ENCODE measurements around the gene CPSF3.

DNA sequence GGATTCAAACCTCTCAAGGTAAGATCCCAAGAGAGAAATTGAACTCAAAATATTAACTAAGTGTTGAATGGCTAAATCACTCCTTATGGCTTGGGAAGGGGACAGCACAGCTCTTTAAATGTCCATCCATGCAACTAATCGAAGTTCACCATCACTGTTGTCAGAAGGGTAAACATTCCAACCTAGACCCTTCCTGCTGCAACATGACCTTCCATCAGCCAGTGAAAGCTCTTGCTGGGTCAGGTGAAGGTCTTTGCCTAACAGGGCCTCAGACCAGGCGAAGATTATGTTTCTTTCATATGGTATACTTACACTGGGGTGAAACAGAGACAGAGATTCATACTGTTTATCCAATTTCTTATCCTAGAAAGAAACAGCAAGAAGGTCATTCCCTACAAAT, 67.3 kb downstream of the CPSF3 start:
- TF ChIP-seq, protein P1, sequence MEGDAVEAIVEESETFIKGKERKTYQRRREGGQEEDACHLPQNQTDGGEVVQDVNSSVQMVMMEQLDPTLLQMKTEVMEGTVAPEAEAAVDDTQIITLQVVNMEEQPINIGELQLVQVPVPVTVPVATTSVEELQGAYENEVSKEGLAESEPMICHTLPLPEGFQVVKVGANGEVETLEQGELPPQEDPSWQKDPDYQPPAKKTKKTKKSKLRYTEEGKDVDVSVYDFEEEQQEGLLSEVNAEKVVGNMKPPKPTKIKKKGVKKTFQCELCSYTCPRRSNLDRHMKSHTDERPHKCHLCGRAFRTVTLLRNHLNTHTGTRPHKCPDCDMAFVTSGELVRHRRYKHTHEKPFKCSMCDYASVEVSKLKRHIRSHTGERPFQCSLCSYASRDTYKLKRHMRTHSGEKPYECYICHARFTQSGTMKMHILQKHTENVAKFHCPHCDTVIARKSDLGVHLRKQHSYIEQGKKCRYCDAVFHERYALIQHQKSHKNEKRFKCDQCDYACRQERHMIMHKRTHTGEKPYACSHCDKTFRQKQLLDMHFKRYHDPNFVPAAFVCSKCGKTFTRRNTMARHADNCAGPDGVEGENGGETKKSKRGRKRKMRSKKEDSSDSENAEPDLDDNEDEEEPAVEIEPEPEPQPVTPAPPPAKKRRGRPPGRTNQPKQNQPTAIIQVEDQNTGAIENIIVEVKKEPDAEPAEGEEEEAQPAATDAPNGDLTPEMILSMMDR (IDR thresholded peaks at IDR 0.05; ENCODE audit: insufficient read depth, low read depth, low read length) = no peak
- no peak for TF ChIP-seq EZH2 (IDR thresholded peaks at IDR 0.05; ENCODE audit: insufficient read depth, low read length)

Measured in astrocyte (in vitro differentiated cells and primary cell).